Spleen (tissue), 7 donors: ENCODE measurements around the gene CDH8.

Experiments used
- POLR2A ChIP-seq, 3 donors: fragments of 450-650 bp; IDR thresholded peaks; one replicate each; pipeline ENCODE4 v1.5.1; 2017; ENCODE audit warnings: antibody characterized with exemption in 3 of 3, mild to moderate bottlenecking in 1 of 3
- POLR2AphosphoS5 ChIP-seq, 3 donors: sonication (generic); formaldehyde crosslinking; IDR thresholded peaks; one replicate each; pipeline ENCODE4 v1.5.1; 2017; ENCODE audit warnings: antibody characterized with exemption in 3 of 3
- TF ChIP-seq, protein P1 (sequence below), 11 experiments: fragments of 200-600 bp in 7 of 11; fragments of 450-650 bp in 4 of 11; sonication (generic) in 4 of 11; IDR thresholded peaks in 8 of 11; conservative IDR thresholded peaks in 3 of 11; 1 replicate in 7 of 11; 2 replicates in 4 of 11; pipeline versions ENCODE4 v1.4.0 to v1.8.0; 2016 to 2021; ENCODE audit warnings: antibody characterized with exemption in 11 of 11, inconsistent platforms in 4 of 11, mild to moderate bottlenecking in 1 of 11
- donor health status: DM: no; HTN: no; CAD: no; lungs with moderate emphysema.
- donor health status: DM: no; HTN: no; CAD: no.
- donor health status: DM: no; HTN: no; CAD: no.

DNA sequence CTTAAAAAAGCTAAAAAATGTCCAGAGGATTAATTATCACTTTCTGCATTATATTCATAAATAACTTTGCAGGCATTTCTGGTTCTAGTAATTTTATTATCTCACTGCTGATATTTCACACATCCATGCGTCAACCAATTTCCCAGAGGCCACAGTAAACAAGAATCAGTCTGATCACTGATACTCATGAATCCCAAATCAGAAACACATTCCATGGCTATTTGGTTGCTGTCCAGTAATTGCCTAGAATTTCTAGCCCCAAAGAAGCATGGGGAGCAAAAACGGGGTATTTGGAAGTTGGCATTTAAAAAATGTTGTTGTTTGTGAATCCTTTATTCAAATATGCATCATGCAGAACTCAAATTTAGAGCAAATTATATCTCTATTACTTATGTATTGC, 244.8 kb downstream of the CDH8 start:
- TF ChIP-seq, protein P1, sequence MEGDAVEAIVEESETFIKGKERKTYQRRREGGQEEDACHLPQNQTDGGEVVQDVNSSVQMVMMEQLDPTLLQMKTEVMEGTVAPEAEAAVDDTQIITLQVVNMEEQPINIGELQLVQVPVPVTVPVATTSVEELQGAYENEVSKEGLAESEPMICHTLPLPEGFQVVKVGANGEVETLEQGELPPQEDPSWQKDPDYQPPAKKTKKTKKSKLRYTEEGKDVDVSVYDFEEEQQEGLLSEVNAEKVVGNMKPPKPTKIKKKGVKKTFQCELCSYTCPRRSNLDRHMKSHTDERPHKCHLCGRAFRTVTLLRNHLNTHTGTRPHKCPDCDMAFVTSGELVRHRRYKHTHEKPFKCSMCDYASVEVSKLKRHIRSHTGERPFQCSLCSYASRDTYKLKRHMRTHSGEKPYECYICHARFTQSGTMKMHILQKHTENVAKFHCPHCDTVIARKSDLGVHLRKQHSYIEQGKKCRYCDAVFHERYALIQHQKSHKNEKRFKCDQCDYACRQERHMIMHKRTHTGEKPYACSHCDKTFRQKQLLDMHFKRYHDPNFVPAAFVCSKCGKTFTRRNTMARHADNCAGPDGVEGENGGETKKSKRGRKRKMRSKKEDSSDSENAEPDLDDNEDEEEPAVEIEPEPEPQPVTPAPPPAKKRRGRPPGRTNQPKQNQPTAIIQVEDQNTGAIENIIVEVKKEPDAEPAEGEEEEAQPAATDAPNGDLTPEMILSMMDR (IDR thresholded peaks at IDR 0.05 in 8 of 11, conservative IDR thresholded peaks at IDR 0.05 in 3 of 11) = no peak
- TF ChIP-seq POLR2A (IDR thresholded peaks at IDR 0.05) = no peak
- TF ChIP-seq POLR2AphosphoS5 (IDR thresholded peaks at IDR 0.05) = no peak
